HG03066 (cell line): ENCODE measurements around the gene ETHE1.
"Not testable (repeated sequence)": the region's sequence is repeated elsewhere in the genome, so short reads cannot be mapped to it uniquely, and the experiment has no call there.

Experiments used
- ATAC-seq: cut with Tn5 transposase; IDR thresholded peaks from one replicate; pipeline ENCODE4 v1.9.1; 2021; ENCODE audit warnings: low read depth; ENCODE audit not compliant: unreplicated experiment

Gene ETHE1

GRCh38 chr19:43525836-43526771 lies 897 bp downstream of the ETHE1 start:
- ATAC-seq, result no peak

GRCh38 chr19:43524922-43525835 lies 1.8 kb downstream of the ETHE1 start:
- no peak for ATAC-seq

GRCh38 chr19:43523696-43524095 lies 3.3 kb downstream of the ETHE1 start:
- not testable (repeated sequence) for ATAC-seq

GRCh38 chr19:43522929-43523328 lies 4.1 kb downstream of the ETHE1 start:
- ATAC-seq, result no peak

GRCh38 chr19:43519436-43520088 lies 7.4 kb downstream of the ETHE1 start:
- ATAC-seq, result no peak

GRCh38 chr19:43518051-43518450 lies 8.9 kb downstream of the ETHE1 start:
- ATAC-seq, result no peak

- not testable (repeated sequence) for ATAC-seq
These were observed 14.6 kb downstream of the ETHE1 start for GRCh38 chr19:43512399-43512798.

- ATAC-seq, result no peak
These were observed 15.7 kb downstream of the ETHE1 start for GRCh38 chr19:43511324-43511723.

- no peak for ATAC-seq
These were observed 16.3 kb downstream of the ETHE1 start for GRCh38 chr19:43510713-43511112.

GRCh38 chr19:43507880-43508279 lies 19.1 kb downstream of the ETHE1 start:
- ATAC-seq, result no peak

- no peak for ATAC-seq
These were observed 20.4 kb downstream of the ETHE1 start for GRCh38 chr19:43506629-43507028.

GRCh38 chr19:43505941-43506340 lies 21.1 kb downstream of the ETHE1 start:
- no peak for ATAC-seq

- no peak for ATAC-seq
These were observed 21.9 kb downstream of the ETHE1 start for GRCh38 chr19:43505186-43505456.

- ATAC-seq, result peak; percentile 23
These were observed 22.4 kb downstream of the ETHE1 start, which contains the start of gene PHLDB3 for GRCh38 chr19:43504426-43505185. Gene PHLDB3 (minus strand): TSS chr19:43504746. CDS start chr19:43504118, 628 bp downstream.

- ATAC-seq, result peak; percentile 87
These were observed 23.2 kb downstream of the ETHE1 start for GRCh38 chr19:43503501-43504425.

- no peak for ATAC-seq
These were observed 24.5 kb downstream of the ETHE1 start for GRCh38 chr19:43502419-43502976.

- no peak for ATAC-seq
These were observed 25.2 kb downstream of the ETHE1 start for GRCh38 chr19:43501661-43502418.

GRCh38 chr19:43499042-43499441 lies 28.0 kb downstream of the ETHE1 start:
- ATAC-seq, result no peak
